Measurements from ENCODE around the gene STK38. TPM values are rescaled to one million over a fixed set of nuclear protein-coding genes. Genes with fewer than 3 reads are reported as not detected.
A peak's percentile ranks its signal among the peaks of the same experiment; 100 is the strongest.

Gene STK38
- total and polyA plus RNA-seq, 2 of the 13 experiments (the other 11 are each of a cell fraction or from before 2014, with no cell fraction given): 10.3 to 20.7 TPM

GRCh38 chr6:36547646-36548400 is 544 bp upstream of the STK38 start (continued):
- TF ChIP-seq ZNF800 (CRISPR knock-in tag; IDR thresholded peaks at IDR 0.05) (peak; percentile 45; the same call in 1 of the 2 replicates), ZNF350 (CRISPR knock-in tag; IDR thresholded peaks at IDR 0.05; ENCODE audit: borderline replicate concordance, low read depth) (peak; percentile 30; the same call in 1 of the 2 replicates), CREB3 (CRISPR knock-in tag; IDR thresholded peaks at IDR 0.05) (peak; percentile 55; the same call in 1 of the 2 replicates), SOX13 (IDR thresholded peaks at IDR 0.05) (no peak; the same call in 1 of the 2 replicates), SOX13 (CRISPR knock-in tag; conservative IDR thresholded peaks at IDR 0.05 in 1 of 2, IDR thresholded peaks at IDR 0.05 in 1 of 2) (peak in 1 of 2 experiments; percentile 16; a peak in 1 of 4 replicates), FOXJ3 (CRISPR knock-in tag; IDR thresholded peaks at IDR 0.05; ENCODE audit: borderline replicate concordance) (0 out of 2 replicates have a peak, but pooled peaks have one; percentile 34), MAFK (conservative IDR thresholded peaks at IDR 0.05 in 1 of 2, IDR thresholded peaks at IDR 0.05 in 1 of 2; ENCODE audit: low read length in 2 of 2) (no peak)
